Upper lobe of left lung (tissue), 6 donors: Measurements from ENCODE around the gene DDX27. TPM values are rescaled to one million over a fixed set of nuclear protein-coding genes. Genes with fewer than 3 reads are reported as not detected.

Experiments used
- ATAC-seq, 2 donors: fragments of 200-7000 bp; cut with Tn5 transposase; one replicate each; pipeline ENCODE4 v1.9.1; 2022; ENCODE audit warnings: mild to moderate bottlenecking in 2 of 2, moderate library complexity in 2 of 2; ENCODE audit not compliant: low FRiP score in 2 of 2
- DNase-seq, 2 donors: peaks; one replicate each; pipeline ENCODE4 v3.0.0-alpha.2; 2019 to 2020
- H3K27ac ChIP-seq, 4 donors: fragments of 200-600 bp; sonication (generic); one replicate each; pipeline ENCODE4 v1.5.1; 2016 to 2019
- H3K27me3 ChIP-seq, 4 donors: fragments of 200-600 bp; sonication (generic); one replicate each; pipeline ENCODE4 v1.5.1; 2017 to 2019
- H3K36me3 ChIP-seq, 4 donors: fragments of 200-600 bp; sonication (generic); one replicate each; pipeline ENCODE4 v1.5.1; 2016 to 2019
- H3K4me1 ChIP-seq, 4 donors: fragments of 200-600 bp; sonication (generic); one replicate each; pipeline ENCODE4 v1.5.1; 2018 to 2019
- H3K4me3 ChIP-seq, 4 donors: fragments of 200-600 bp; sonication (generic); one replicate each; pipeline ENCODE4 v1.5.1; 2017 to 2019; ENCODE audit warnings: mild to moderate bottlenecking in 2 of 4, moderate library complexity in 1 of 4
- H3K9me3 ChIP-seq, 4 donors: fragments of 200-600 bp; sonication (generic); one replicate each; pipeline ENCODE4 v1.5.1; 2018 to 2019
- CTCF ChIP-seq, 6 experiments: fragments of 450-650 bp in 4 of 6; fragments of 200-600 bp in 2 of 6; sonication (generic) in 2 of 6; IDR thresholded peaks; one replicate each; pipeline ENCODE4 v1.5.1; 2016 to 2019; ENCODE audit warnings: antibody characterized with exemption in 6 of 6
- EP300 ChIP-seq, 4 donors: sonication (generic); formaldehyde crosslinking; IDR thresholded peaks; one replicate each; pipeline ENCODE4 v1.5.1; 2017; ENCODE audit warnings: antibody characterized with exemption in 4 of 4, control low read depth in 2 of 4
- POLR2A ChIP-seq, 4 donors: fragments of 450-650 bp; IDR thresholded peaks; one replicate each; pipeline ENCODE4 v1.5.1; 2016 to 2017; ENCODE audit warnings: antibody characterized with exemption in 4 of 4, mild to moderate bottlenecking in 2 of 4
- POLR2AphosphoS5 ChIP-seq, 2 donors: sonication (generic); formaldehyde crosslinking; IDR thresholded peaks; one replicate each; pipeline ENCODE4 v1.5.1; 2017; ENCODE audit warnings: antibody characterized with exemption in 2 of 2
- WGBS, 2 donors: methylation state at CpG; one replicate each; pipeline ENCODE4 v1.1.5; 2017 to 2018; 5-methylcytosine and 5-hydroxymethylcytosine counted together
- total RNA-seq, 6 donors: library from RNA; depleted of rRNA in 4 of 6; stranded (reverse); fragments of >200 nt in 4 of 6; gene quantifications; one replicate each; pipeline versions ENCODE4 v1.1.0 to v1.2.1, GENCODE V29; 2016 to 2021
- donor health status: DM: no; HTN: no; CAD: no; lungs with moderate emphysema.
- donor health status: DM: no; HTN: yes; CAD: no; lungs with severe emphysema.

DDX27 gene
- total RNA-seq, 6 donors from 2014 or later = 26.7 to 43.0 (median 31.0) TPM

GRCh38 chr20:49270177-49270576 is 51.0 kb downstream of the DDX27 start:
- Histone ChIP-seq H3K4me3 (peak overlapping the region in 1 of 4 donors; percentile 32), H3K4me1 (peaks cover 56 to 77% (median 71%) of the 10 kb centered on the region in 4 donors), H3K27me3 (no peaks in the 10 kb centered on the region), H3K36me3 (peaks cover 4 to 73% (median 42%) of the 10 kb centered on the region in 4 donors), H3K27ac (peak overlapping the region in 2 of 4 donors; percentile 20 to 24), H3K9me3 (no peaks in the 10 kb centered on the region)
- no peak for TF ChIP-seq EP300 (IDR thresholded peaks at IDR 0.05)
- no peak for TF ChIP-seq POLR2A (IDR thresholded peaks at IDR 0.05)
- no peak for TF ChIP-seq POLR2AphosphoS5 (IDR thresholded peaks at IDR 0.05)
- 68 to 74% methylated on average over 5 to 7 of the region's 7 CpGs for WGBS, 2 donors
- DNase-seq (no peak), ATAC-seq (no peak)

- H3K9me3 ChIP-seq = no peaks in the 10 kb centered on the region
- 84 to 86% methylated on average over 5 of the region's 5 CpGs for WGBS, 2 donors
- no peaks in the 10 kb centered on the region for H3K27me3 ChIP-seq
- H3K27ac ChIP-seq = peak overlapping the region in 2 of 4 donors; percentile 17 to 24
- H3K4me1 ChIP-seq = peaks cover 59 to 80% (median 71%) of the 10 kb centered on the region in 4 donors
- no peak for DNase-seq
- TF ChIP-seq POLR2AphosphoS5 (IDR thresholded peaks at IDR 0.05) (no peak), CTCF (IDR thresholded peaks at IDR 0.05) (no peak), EP300 (IDR thresholded peaks at IDR 0.05) (no peak), POLR2A (IDR thresholded peaks at IDR 0.05) (no peak)
- peak overlapping the region in 1 of 4 donors; percentile 32 for H3K4me3 ChIP-seq
- peaks cover 4 to 73% (median 41%) of the 10 kb centered on the region in 4 donors for H3K36me3 ChIP-seq
- no peak for ATAC-seq
Measured at GRCh38 chr20:49270736-49271135, 51.5 kb downstream of the DDX27 start.

- no peak overlapping the region for H3K4me3 ChIP-seq
- TF ChIP-seq POLR2AphosphoS5 (IDR thresholded peaks at IDR 0.05) (no peak), CTCF (IDR thresholded peaks at IDR 0.05) (no peak), POLR2A (IDR thresholded peaks at IDR 0.05) (no peak), EP300 (IDR thresholded peaks at IDR 0.05) (no peak)
- DNase-seq = no peak
- no peak overlapping the region for H3K27ac ChIP-seq
- WGBS, 2 donors = 61 to 71% methylated on average over 1 of the region's 1 CpG
- H3K9me3 ChIP-seq = no peaks in the 10 kb centered on the region
- peaks cover 50 to 75% (median 58%) of the 10 kb centered on the region in 4 donors for H3K4me1 ChIP-seq
- ATAC-seq = no peak
- H3K36me3 ChIP-seq = peaks cover 4 to 68% (median 40%) of the 10 kb centered on the region in 4 donors
- no peaks in the 10 kb centered on the region for H3K27me3 ChIP-seq
Measured at GRCh38 chr20:49272654-49273053, 53.4 kb downstream of the DDX27 start.

- Histone ChIP-seq H3K4me3 (peak overlapping the region in 1 of 4 donors; percentile 0), H3K4me1 (peaks cover 43 to 64% (median 47%) of the 10 kb centered on the region in 4 donors), H3K27ac (no peak overlapping the region), H3K36me3 (peaks cover 4 to 65% (median 40%) of the 10 kb centered on the region in 4 donors), H3K9me3 (no peaks in the 10 kb centered on the region), H3K27me3 (no peaks in the 10 kb centered on the region)
- TF ChIP-seq POLR2AphosphoS5 (IDR thresholded peaks at IDR 0.05) (no peak), CTCF (IDR thresholded peaks at IDR 0.05) (no peak), POLR2A (IDR thresholded peaks at IDR 0.05) (no peak), EP300 (IDR thresholded peaks at IDR 0.05) (no peak)
- DNase-seq = no peak
- ATAC-seq = no peak
- 90 to 92% methylated on average over 8 of the region's 8 CpGs for WGBS, 2 donors
Measured at GRCh38 chr20:49273696-49274277, 54.6 kb downstream of the DDX27 start.

GRCh38 chr20:49275216-49275615 is 56.0 kb downstream of the DDX27 start:
- Histone ChIP-seq H3K4me3 (peak overlapping the region in 1 of 4 donors; percentile 94), H3K4me1 (peaks cover 37 to 64% (median 45%) of the 10 kb centered on the region in 4 donors)

More at GRCh38 chr20:49275216-49275615, 56.0 kb downstream of the DDX27 start:
- Histone ChIP-seq H3K9me3 (peaks cover 0 to 4% (median 2%) of the 10 kb centered on the region in 4 donors), H3K36me3 (peaks cover 4 to 59% (median 36%) of the 10 kb centered on the region in 4 donors), H3K27ac (peak overlapping the region; percentile 2 to 99 (median 98)), H3K27me3 (no peaks in the 10 kb centered on the region)
- WGBS, 2 donors = 75 to 92% methylated on average over 4 of the region's 4 CpGs
- no peak for ATAC-seq
- no peak for DNase-seq
- no peak for TF ChIP-seq POLR2A (IDR thresholded peaks at IDR 0.05)
- TF ChIP-seq CTCF (IDR thresholded peaks at IDR 0.05) = no peak
- no peak for TF ChIP-seq POLR2AphosphoS5 (IDR thresholded peaks at IDR 0.05)
